Osteocyte (in vitro differentiated cells): ENCODE results near the gene NRXN3. TPM values are rescaled to one million over a fixed set of nuclear protein-coding genes. Genes with fewer than 3 reads are reported as not detected.

Source experiments
- DNase-seq: peaks from one replicate; pipeline ENCODE4 v3.0.0; 2021; ENCODE audit warnings: mixed read lengths; ENCODE audit not compliant: unreplicated experiment; ENCODE audit errors: extremely low spot score
- H3K27ac Mint-ChIP-seq: one replicate; pipeline ENCODE4 v1.8.0; 2021; ENCODE audit warnings: mild to moderate bottlenecking, mixed read lengths; ENCODE audit not compliant: unreplicated experiment
- H3K27me3 Mint-ChIP-seq: one replicate; pipeline ENCODE4 v1.8.0; 2021; ENCODE audit warnings: mixed read lengths; ENCODE audit not compliant: unreplicated experiment
- H3K36me3 Mint-ChIP-seq: one replicate; pipeline ENCODE4 v1.8.0; 2021; ENCODE audit warnings: mixed read lengths; ENCODE audit not compliant: unreplicated experiment
- H3K4me1 Mint-ChIP-seq: one replicate; pipeline ENCODE4 v1.8.0; 2021; ENCODE audit warnings: mixed read lengths; ENCODE audit not compliant: unreplicated experiment
- H3K4me3 Mint-ChIP-seq: one replicate; pipeline ENCODE4 v1.8.0; 2021; ENCODE audit warnings: mild to moderate bottlenecking, moderate library complexity, mixed read lengths; ENCODE audit not compliant: unreplicated experiment
- H3K9me3 Mint-ChIP-seq: one replicate; pipeline ENCODE4 v1.8.0; 2021; ENCODE audit warnings: mixed read lengths; ENCODE audit not compliant: unreplicated experiment
- CTCF ChIP-seq: fragments of 200-600 bp; sonication (generic); IDR thresholded peaks from 2 replicates; pipeline ENCODE4 v1.5.0; 2021; ENCODE audit warnings: antibody characterized with exemption, mild to moderate bottlenecking, moderate library complexity
- total RNA-seq: library from RNA; stranded (reverse); gene quantifications from 2 replicates; pipeline ENCODE4 v1.2.1, GENCODE V29; 2021

NRXN3 gene
- total RNA-seq, 1 donor from 2014 or later: 26.5 TPM

DNA sequence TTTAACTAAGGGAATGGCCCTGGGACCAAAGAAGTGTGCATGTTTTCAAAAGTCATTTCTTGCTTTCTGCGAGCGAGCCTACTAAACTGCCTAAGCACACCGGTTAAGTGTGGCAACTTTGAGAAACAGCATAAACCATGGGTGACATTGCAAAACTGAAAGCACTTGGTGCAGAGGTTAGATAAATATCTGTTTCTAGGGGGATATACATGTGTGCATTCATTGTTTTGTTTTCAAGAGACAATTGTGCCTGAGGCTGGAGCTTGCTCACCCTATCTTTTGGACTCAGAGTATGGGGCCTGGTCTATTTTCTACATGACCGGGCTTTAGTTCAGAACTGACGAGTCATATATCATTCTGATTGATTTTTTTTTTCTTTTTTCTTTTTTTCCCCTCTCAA lies 923.4 kb downstream of the NRXN3 start:
- no peak for TF ChIP-seq CTCF
- Mint-ChIP-seq H3K4me3 (no peak overlapping the region), H3K27ac (no peak overlapping the region), H3K36me3 (no peaks in the 10 kb centered on the region), H3K27me3 (peaks cover 19% of the 10 kb centered on the region), H3K9me3 (no peaks in the 10 kb centered on the region), H3K4me1 (peaks cover 5% of the 10 kb centered on the region)
- no peak for DNase-seq

- Mint-ChIP-seq H3K4me3 (no peak overlapping the region), H3K9me3 (no peaks in the 10 kb centered on the region), H3K27ac (no peak overlapping the region), H3K4me1 (peaks cover 5% of the 10 kb centered on the region), H3K27me3 (peaks cover 24% of the 10 kb centered on the region), H3K36me3 (no peaks in the 10 kb centered on the region)
- no peak for DNase-seq
- TF ChIP-seq CTCF: no peak
Observed at GRCh38 chr14:79094951-79095350, 924.8 kb downstream of the NRXN3 start.

DNA sequence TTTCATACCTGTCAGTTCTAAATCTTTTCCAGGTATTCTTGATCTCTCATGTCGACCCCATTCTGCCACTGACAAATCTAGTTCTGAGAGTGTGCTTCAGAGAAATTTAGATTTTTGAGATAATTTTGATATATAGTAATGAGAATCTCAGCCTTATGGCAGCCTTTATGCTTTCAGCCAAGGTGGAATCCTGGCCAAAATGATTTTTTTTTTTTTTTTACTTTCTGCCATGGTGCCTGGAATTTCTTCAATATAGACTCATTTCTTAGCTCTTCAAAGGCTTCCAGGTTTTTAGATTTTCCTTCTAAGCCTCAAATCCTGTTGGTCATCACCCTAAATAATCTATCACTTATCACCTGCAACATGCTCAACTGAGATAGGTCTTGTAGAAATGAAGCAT lies 926.6 kb downstream of the NRXN3 start:
- Mint-ChIP-seq H3K4me1 (peaks cover 5% of the 10 kb centered on the region), H3K27me3 (peaks cover 16% of the 10 kb centered on the region), H3K9me3 (no peaks in the 10 kb centered on the region), H3K27ac (no peak overlapping the region), H3K4me3 (no peak overlapping the region), H3K36me3 (no peaks in the 10 kb centered on the region)
- DNase-seq: no peak
- TF ChIP-seq CTCF: no peak

DNA sequence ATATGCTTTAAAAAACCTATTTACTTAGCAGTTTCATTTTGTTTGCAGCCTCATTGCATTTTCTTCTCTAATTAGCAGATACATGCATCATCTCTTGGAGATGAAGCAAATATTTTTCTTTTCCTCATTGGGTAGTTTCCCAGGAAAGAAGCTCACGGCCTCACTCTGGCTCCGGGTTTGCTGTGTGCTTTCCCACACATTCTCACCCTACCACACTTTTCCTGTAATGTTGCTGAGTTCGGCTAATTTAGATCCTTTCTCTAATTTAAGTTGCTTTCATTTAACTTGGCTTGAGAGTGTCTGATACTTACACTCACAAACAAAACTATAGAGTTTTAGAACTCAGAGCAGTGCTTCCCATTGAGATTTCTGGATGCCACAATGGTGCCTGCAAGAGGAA lies 928.2 kb downstream of the NRXN3 start:
- H3K36me3 Mint-ChIP-seq: no peaks in the 10 kb centered on the region
- no peak for TF ChIP-seq CTCF
- H3K4me3 Mint-ChIP-seq: no peak overlapping the region
- no peak for DNase-seq
- no peaks in the 10 kb centered on the region for H3K9me3 Mint-ChIP-seq
- H3K27ac Mint-ChIP-seq: no peak overlapping the region
- peaks cover 4% of the 10 kb centered on the region for H3K4me1 Mint-ChIP-seq
- H3K27me3 Mint-ChIP-seq: peaks cover 13% of the 10 kb centered on the region

DNA sequence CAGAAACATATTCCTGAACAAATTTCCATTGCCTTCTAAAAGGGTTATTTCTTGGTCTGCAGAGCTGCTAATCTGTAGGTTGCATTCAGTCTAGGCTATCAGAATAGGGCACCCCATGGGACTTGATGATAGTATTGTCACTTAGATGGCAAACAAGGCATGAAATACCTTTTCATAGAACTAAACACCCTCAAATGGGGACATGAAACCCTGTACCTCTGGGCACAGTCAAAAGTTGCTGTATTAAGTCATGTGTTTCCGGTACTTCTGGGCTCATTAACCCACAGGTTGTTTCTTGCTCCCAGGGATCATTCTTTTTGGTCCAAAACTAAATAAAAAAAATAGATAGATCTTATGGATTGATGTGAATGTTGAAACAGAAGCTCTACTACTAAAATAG lies 930.4 kb downstream of the NRXN3 start:
- H3K36me3 Mint-ChIP-seq: no peaks in the 10 kb centered on the region
- H3K9me3 Mint-ChIP-seq: no peaks in the 10 kb centered on the region
- no peaks in the 10 kb centered on the region for H3K4me1 Mint-ChIP-seq
- no peak for TF ChIP-seq CTCF
- DNase-seq: no peak
- H3K27me3 Mint-ChIP-seq: peaks cover 16% of the 10 kb centered on the region
- H3K4me3 Mint-ChIP-seq: no peak overlapping the region
- H3K27ac Mint-ChIP-seq: no peak overlapping the region
